ENCODE results near the gene KIF11. TPM values are rescaled to one million over a fixed set of nuclear protein-coding genes. Genes with fewer than 3 reads are reported as not detected.
A peak's percentile ranks its signal among the peaks of the same experiment; 100 is the strongest.

KIF11 gene
- polyA plus RNA-seq, 2 of the 4 experiments (the other 2 are of a cell fraction), result 32.5 to 38.7 TPM

GRCh38 chr10:92627845-92628480 lies 35.0 kb downstream of the KIF11 start:
- FAIRE-seq (no peak), ATAC-seq (peak; percentile 63 to 71; a peak in 5 of 6 replicates), DNase-seq (ENCODE audit: low read depth in 1 of 2, low spot score in 1 of 2) (peak in 1 of 2 experiments; percentile 22)
- no peaks in the 10 kb centered on the region for H3K4me1 ChIP-seq
- H3K4me2 ChIP-seq, result no peak overlapping the region
- WGBS (ENCODE audit: missing lambda C conversion rate), result 76% methylated on average over 2 of the region's 2 CpGs
- H3K9me3 ChIP-seq, result no peaks in the 10 kb centered on the region
- H3K27ac ChIP-seq, result no peak overlapping the region
- no peak overlapping the region for H3K4me3 ChIP-seq
- ChIA-PET POLR2A (no interaction called here), CTCF (interaction anchor here (0.9 kb wide), 1 partner anchor 37 kb away, joined by 3 read pairs; no protein-coding TSS in a partner anchor)
- TF ChIP-seq EHMT2 (IDR thresholded peaks at IDR 0.05; ENCODE audit: low read depth) (no peak), RAD21 (conservative IDR thresholded peaks at IDR 0.05 in 1 of 2, IDR thresholded peaks at IDR 0.05 in 1 of 2) (0 out of 5 replicates have a peak, but pooled peaks of 1 of the 2 experiments have one; percentile 9)

- POLR2A ChIA-PET, result interaction anchor here (0.8 kb wide), 1 partner anchor 218 kb away, joined by 3 read pairs; the partner anchor contains the start of gene EXOC6
- H3K4me1 ChIP-seq, result no peaks in the 10 kb centered on the region
- CTCF ChIA-PET, result interaction anchor here (1.1 to 2.4 kb wide), 2 partner anchors 9 to 14 kb away, joined by 3 to 6 read pairs; no protein-coding TSS in a partner anchor
Observed at GRCh38 chr10:92629945-92630344, 37.0 kb downstream of the KIF11 start.

DNA sequence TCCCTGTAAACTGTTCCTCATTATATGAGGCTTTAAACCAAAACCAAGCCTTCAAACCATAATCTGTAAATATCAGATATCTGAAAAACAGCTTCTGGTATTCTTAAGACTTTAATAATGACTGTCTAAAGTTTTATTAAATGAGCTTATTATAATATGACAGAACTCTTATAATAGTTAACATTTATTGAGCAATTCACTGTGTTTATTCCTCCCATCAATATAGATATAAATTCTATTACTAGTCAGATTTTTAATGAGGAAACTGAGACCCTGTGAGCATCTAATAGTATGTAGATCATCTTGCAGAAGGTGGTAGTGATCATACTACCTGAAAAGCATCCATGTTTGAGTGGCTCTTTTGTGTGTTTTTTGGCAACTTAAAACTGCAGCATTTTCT lies 45.1 kb downstream of the KIF11 start:
- Histone ChIP-seq H3K9me3 (no peaks in the 10 kb centered on the region), H3K4me1 (peaks cover 9% of the 10 kb centered on the region), H3K4me2 (no peak overlapping the region), H3K27ac (no peak overlapping the region), H3K4me3 (no peak overlapping the region)
- POLR2A ChIA-PET, result no interaction called here
- ATAC-seq (no peak), DNase-seq (ENCODE audit: low read depth in 1 of 2, low spot score in 1 of 2) (no peak), FAIRE-seq (no peak)
- no peak for TF ChIP-seq HMGXB4 (CRISPR knock-in tag; IDR thresholded peaks at IDR 0.05; ENCODE audit: borderline replicate concordance)
- no peak for TF ChIP-seq CBX8 (IDR thresholded peaks at IDR 0.05)
- no peak for TF ChIP-seq NR3C1 (IDR thresholded peaks at IDR 0.05)
- TF ChIP-seq HOXB13 (CRISPR knock-in tag; IDR thresholded peaks at IDR 0.05; ENCODE audit: low read depth), result no peak
- TF ChIP-seq POLR2AphosphoS2 (conservative IDR thresholded peaks at IDR 0.05; ENCODE audit: low read length), result no peak
- no peak for TF ChIP-seq JUN (IDR thresholded peaks at IDR 0.05)
- TF ChIP-seq CBX2 (IDR thresholded peaks at IDR 0.05; ENCODE audit: borderline replicate concordance, low read depth), result no peak
- TF ChIP-seq GATA3 (IDR thresholded peaks at IDR 0.05; ENCODE audit: borderline replicate concordance), result no peak
- no peak for TF ChIP-seq ZC3H11A (IDR thresholded peaks at IDR 0.05)
- no peak for TF ChIP-seq PBX3 (IDR thresholded peaks at IDR 0.05)
- TF ChIP-seq CHD4 (IDR thresholded peaks at IDR 0.05; ENCODE audit: borderline replicate concordance), result no peak
- no peak for TF ChIP-seq EHMT2 (IDR thresholded peaks at IDR 0.05; ENCODE audit: low read depth)
- no peak for TF ChIP-seq RFX5 (IDR thresholded peaks at IDR 0.05)
- TF ChIP-seq, protein P1, sequence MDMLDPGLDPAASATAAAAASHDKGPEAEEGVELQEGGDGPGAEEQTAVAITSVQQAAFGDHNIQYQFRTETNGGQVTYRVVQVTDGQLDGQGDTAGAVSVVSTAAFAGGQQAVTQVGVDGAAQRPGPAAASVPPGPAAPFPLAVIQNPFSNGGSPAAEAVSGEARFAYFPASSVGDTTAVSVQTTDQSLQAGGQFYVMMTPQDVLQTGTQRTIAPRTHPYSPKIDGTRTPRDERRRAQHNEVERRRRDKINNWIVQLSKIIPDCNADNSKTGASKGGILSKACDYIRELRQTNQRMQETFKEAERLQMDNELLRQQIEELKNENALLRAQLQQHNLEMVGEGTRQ (IDR thresholded peaks at IDR 0.05), result no peak
- no peak for TF ChIP-seq KDM1A (IDR thresholded peaks at IDR 0.05; ENCODE audit: low read depth)
- no peak for TF ChIP-seq SREBF2 (IDR thresholded peaks at IDR 0.05)
- no peak for TF ChIP-seq MAFK (IDR thresholded peaks at IDR 0.05; ENCODE audit: partially characterized antibody)
- no peak for TF ChIP-seq NFE2L2 (conservative IDR thresholded peaks at IDR 0.05; ENCODE audit: low read length)
- TF ChIP-seq MYC (IDR thresholded peaks at IDR 0.05; ENCODE audit: borderline replicate concordance, low read length), result no peak
- CTCF ChIA-PET, result interaction anchor here (0.7 to 1.5 kb wide), 2 partner anchors 10 to 19 kb away, joined by 3 read pairs; no protein-coding TSS in a partner anchor

More at GRCh38 chr10:92629945-92630344, 37.0 kb downstream of the KIF11 start:
- TF ChIP-seq MAFK (IDR thresholded peaks at IDR 0.05; ENCODE audit: partially characterized antibody), result peak; percentile 63
- TF ChIP-seq RNF2 (IDR thresholded peaks at IDR 0.05; ENCODE audit: borderline replicate concordance, low read depth), result no peak
- ATAC-seq, result no peak
- Histone ChIP-seq H3K27ac (no peak overlapping the region), H3K4me2 (no peak overlapping the region), H3K9me3 (no peaks in the 10 kb centered on the region), H3K4me3 (no peak overlapping the region)
- DNase-seq (ENCODE audit: low read depth in 1 of 2, low spot score in 1 of 2), result no peak
- WGBS (ENCODE audit: missing lambda C conversion rate), result 93% methylated on average over 2 of the region's 2 CpGs
- FAIRE-seq, result no peak

Data from A549 (cell line).